CD4-positive, alpha-beta T cell treated with Interleukin-17A for 1 hour (primary cell): ENCODE measurements around the gene RASSF4.
"Not testable (repeated sequence)": the region's sequence is repeated elsewhere in the genome, so short reads cannot be mapped to it uniquely, and the experiment has no call there.

Experiments
- DNase-seq: peaks from one replicate; pipeline ENCODE4 v3.0.0-alpha.2; 2020

The RASSF4 gene

GRCh38 chr10:45008524-45009161 lies 49.0 kb downstream of the RASSF4 start:
- peak; percentile 76 for DNase-seq

GRCh38 chr10:45014557-45014956 lies 55.0 kb downstream of the RASSF4 start:
- DNase-seq: not testable (repeated sequence)

DNA sequence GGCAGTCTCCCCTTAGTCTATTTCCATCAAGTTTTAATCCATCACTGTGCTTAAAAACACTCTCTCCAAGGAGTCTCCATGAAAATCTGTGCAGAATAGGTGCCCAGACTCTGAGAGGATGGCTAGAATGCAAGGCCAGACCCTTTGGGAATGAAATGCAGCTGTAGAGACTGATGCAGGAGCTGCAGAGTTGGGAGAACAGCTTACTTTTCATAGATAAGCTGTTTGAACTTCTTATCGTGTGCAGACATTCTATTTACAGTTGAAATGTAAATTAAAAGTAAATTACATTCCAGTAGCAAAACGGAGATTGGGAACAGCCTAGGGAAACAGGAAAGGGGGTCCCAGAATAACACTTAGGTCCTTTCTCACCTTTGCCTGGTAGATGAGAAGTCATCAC lies 56.0 kb downstream of the RASSF4 start:
- no peak for DNase-seq

- no peak for DNase-seq
These were observed 63.8 kb downstream of the RASSF4 start for GRCh38 chr10:45023426-45023825.

DNA sequence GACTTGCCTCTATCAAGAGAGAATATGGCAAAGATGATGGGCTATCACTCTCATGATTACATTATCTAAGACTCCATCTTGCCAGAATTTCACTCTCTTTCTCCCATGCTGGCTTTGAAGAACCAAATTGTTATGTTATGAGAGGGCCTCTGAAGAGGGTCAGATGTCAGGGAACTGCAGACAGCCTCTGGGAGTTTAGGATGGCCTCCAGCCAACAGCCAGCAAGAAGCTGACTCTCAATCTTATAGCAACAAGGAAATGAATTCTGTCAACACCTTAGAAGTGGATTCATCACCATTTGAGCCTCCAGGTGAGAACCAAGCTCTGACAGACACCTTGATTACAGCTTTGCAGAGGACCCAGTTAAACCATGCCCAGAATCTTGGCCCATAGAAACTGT lies 74.7 kb downstream of the RASSF4 start:
- DNase-seq: no peak

GRCh38 chr10:45035673-45036072 lies 76.1 kb downstream of the RASSF4 start:
- DNase-seq: no peak

GRCh38 chr10:45040921-45041542 lies 81.4 kb downstream of the RASSF4 start:
- no peak for DNase-seq

DNA sequence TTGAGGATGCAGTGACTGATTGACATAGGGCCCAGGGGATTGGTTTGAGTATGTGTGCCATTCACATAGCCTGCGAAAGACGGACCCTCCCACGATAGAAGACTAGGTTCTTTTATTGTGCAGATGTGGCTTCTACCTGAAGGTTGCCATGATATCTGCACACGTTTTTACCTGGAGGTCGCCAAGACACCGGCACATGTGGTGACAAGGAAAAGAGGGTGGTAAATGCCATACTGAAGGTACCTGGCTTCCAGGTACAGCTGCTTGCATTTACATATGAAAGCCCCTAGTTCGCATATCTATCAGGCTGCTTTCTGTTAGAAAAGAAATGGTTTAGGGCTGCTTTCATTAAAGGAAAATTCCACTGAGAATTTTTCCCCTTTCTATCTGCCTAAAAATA lies 84.7 kb downstream of the RASSF4 start:
- DNase-seq: no peak
